GM19025 (cell line): ENCODE data around the gene LAIR2.
"Not testable (repeated sequence)": the region's sequence is repeated elsewhere in the genome, so short reads cannot be mapped to it uniquely, and the experiment has no call there.

Source experiments
- ATAC-seq: cut with Tn5 transposase; IDR thresholded peaks from one replicate; pipeline ENCODE4 v1.9.1; 2021; ENCODE audit warnings: mild to moderate bottlenecking, low read depth, moderate library complexity; ENCODE audit not compliant: unreplicated experiment

Gene LAIR2

DNA sequence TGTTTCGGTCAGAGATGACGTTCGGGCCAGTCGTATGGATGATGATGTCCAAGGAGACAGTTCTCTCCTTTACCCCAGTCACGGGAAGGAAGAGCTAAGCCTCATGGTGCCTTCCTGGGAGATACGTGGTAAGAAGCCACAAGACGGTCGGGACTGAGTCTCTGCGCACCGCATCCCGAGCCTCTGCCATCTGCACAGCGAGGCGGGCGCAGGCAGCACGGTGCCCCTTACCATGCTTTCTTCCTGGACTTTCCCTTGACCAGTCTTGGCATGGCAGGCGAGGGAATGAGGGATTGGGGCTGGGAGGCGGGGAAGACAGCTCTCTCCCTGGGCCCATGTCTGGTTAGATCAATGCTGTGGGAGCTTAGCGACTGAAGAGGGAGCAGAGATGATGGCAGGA lies 10.1 kb upstream of the LAIR2 start:
- no peak for ATAC-seq

DNA sequence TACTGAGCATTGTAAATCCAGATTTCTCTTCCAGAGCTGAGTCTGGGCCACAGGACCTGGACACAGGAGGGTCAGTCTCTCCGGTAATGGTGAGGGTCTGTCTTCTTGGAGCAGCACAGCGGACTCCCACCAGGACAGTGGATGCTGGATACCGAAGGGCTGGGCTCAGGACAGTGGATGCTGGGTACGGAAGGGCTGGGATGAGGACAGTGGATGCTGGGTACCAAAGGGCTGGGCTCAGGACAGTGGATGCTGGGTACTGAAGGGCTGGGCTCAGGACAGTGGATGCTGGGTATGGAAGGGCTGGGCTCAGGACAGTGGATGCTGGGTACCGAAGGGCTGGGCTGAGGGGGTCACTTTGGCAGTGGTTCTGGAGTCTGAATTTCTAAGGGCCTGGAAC lies 9.6 kb upstream of the LAIR2 start:
- ATAC-seq = not testable (repeated sequence)

DNA sequence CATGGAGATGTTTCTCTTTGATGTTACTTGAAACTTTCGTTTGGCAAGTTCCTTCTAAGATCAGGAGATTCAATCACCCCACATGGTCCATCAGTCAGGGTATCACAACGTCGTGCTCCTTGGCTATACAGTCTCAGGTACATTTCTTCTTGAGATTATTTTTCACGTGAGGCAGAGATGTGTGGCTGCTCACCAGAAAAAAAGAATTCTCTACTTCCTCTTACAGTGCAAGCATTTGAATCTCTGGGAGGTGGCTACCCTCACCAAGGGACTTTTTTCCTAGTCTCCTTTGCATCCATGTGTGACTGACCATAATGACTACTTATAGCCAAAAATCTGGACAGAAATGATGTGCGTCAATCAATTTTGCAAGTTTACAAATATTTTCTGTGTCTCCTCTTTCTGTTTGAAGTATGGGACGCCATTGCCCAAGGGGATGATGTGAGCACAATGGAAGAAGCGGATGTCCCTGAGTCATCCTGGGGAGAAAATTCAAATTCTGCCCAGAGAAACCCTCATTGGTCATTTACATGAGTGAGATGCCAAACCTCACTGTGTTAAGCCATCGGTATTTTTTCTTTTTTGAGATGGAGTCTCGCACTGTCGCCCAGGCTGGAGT lies 8.6 kb upstream of the LAIR2 start:
- no peak for ATAC-seq

DNA sequence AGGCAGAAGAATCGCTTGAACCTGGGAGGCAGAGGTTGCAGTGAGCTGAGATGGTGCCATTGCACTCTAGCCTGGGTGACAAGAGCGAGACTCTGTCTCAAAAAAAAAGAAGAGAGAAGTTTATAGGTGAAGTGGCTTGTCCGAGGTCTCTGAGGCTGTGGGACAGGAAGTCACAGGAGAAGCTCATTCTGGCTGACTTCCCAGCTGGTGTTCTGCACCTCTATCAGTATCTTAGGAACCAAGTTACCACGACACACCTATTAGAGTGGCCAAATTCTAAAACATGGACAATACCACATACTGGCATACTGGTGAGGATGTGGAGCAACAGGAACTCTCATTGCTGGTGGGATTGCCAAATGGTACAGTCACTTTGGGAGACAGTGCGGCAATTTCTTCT lies 7.3 kb upstream of the LAIR2 start:
- ATAC-seq = not testable (repeated sequence)

DNA sequence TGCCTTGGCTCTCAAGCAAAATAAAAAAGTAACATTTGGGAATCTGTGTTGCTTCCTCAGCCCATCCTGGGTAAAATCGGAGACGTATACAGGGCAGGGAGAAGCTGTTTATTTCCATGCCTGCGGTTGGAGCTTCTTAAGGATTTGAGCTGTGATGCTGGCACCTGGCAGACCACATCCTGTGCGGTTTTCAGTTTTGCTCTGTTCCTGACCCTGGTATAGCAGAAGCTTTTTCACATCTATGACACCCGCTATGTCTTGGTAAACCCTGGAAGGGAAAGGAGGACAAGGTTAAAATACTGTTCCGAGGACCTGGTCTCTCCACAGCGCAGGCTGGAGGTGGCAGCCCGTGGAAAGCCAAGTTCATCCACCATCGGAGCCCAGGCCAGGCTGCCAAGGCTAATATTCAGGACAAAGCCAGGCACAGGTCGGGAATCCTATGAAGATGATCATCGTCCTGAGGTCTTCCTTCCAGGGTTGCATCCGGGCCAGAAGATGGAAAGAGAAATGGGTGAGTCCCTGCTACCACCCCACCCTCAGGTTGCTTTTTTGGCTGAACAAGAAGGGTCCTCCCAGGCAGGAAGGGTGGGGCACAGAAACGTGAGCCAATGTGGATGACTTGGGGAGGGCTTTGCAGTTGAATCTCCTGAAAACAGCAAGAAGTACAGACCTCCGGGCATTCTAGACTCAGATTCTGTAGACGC lies 4.7 kb upstream of the LAIR2 start:
- ATAC-seq = not testable (repeated sequence)

DNA sequence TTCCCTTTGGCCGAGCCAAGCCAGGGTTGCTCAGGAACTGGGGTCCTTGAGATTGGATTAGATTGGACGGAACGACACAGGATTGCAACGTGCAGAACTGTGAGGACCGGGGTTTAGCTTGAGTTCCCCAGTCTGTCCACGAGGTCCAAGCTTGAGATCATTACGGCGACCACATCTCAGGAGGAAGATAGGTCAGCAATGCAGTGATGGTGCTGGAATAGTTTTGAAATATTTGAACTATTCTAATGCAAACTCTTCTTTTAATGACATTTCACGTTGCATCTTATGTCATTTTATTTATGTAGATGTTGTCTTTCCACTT lies 4.2 kb upstream of the LAIR2 start:
- ATAC-seq = not testable (repeated sequence)

DNA sequence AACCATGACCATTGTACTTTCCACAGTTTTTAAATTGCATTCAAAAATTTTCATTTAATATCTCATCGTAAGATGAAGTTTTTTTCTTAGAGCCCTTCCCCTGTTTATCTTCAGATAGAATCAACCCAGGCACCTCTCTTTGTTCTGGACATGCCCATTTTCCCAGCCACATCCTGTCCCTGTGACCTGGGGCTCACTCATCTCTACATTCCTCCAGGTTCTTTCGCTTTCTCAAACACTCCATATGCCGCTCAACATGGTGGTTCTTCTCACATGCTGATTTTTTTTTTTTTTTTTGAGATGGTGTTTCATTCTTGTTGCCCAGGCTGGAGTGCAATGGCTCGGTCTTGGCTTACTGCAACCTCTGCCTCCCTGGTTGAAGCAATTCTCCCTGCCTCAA lies 2.9 kb downstream of the LAIR2 start:
- ATAC-seq = not testable (repeated sequence)

DNA sequence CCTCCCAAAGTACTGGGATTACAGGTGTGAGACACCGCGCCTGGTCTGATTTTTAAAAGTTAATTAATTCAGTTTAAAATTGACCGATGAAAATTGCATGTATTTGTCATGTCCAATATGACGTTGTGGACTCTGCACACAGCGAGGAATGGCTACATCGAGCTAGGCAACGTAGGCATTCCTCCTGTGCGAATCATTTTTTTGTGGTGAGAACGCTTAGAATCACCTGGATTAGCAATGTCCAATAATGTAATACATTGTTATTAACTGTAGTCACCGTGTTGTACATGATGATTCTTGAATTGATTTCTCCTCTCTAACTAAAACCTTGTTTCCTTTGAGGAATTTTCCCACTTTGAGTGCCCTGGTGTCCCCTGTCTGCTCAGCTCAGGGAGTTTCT lies 3.4 kb downstream of the LAIR2 start:
- ATAC-seq = no peak

DNA sequence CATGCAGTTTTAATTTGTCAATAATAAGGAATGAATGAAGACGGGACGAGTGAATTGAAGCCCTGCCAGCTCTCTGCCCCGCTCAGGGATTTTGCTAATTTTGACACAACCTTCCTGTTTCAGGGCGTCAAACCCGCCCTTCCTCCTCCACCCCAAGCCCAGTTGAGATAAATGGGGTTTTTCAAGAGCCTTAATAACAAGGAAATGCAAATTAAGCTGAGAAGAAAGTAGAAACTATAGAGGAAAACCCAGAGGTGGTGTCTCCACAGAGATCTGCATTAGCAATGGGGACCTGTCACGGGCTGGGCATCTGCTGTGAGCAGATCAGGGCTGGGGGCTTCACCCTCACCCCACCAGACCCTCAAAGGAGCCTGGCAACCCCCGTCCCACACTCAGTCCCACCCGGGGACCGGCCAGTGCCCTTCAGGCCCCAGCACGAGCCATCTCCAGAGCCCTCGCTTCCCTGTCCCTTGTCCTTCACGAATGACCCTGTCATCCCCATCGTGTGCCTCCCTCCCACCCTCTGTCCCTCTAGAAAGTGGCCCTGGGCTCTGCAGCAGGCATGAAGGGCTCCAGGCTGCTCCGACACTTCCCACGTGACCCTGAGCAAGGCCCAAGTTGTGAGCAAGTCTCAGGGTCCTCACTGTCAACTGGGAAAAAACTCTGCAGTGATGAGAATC lies 4.5 kb downstream of the LAIR2 start:
- ATAC-seq = not testable (repeated sequence)

DNA sequence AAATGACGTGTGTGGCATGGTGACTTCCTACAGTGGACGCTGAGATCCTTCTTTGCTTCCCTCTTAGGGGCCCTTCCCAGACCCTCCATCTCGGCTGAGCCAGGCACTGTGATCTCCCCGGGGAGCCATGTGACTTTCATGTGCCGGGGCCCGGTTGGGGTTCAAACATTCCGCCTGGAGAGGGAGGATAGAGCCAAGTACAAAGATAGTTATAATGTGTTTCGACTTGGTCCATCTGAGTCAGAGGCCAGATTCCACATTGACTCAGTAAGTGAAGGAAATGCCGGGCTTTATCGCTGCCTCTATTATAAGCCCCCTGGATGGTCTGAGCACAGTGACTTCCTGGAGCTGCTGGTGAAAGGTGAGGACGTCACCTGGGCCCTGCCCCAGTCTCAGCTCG lies 5.2 kb downstream of the LAIR2 start:
- no peak for ATAC-seq

DNA sequence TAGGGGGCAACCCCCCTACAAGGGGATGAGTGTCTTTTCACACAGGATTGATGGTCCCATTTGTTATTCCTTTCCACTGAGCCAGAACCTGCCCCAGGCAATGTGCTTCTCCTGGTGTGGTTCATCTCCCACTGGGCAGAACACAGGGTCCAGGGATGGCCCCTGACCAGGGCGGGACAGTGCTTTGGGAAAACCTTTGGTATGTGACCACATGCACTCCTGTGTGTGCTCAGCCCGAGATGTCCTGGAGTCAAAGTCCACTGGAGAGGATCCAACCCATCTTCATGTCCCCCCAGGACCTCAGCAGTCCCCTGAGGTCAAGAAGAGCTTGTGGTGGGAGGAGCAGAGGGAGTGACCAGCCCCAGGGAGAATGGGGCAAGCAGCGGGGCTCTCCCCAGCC lies 5.9 kb downstream of the LAIR2 start:
- not testable (repeated sequence) for ATAC-seq

DNA sequence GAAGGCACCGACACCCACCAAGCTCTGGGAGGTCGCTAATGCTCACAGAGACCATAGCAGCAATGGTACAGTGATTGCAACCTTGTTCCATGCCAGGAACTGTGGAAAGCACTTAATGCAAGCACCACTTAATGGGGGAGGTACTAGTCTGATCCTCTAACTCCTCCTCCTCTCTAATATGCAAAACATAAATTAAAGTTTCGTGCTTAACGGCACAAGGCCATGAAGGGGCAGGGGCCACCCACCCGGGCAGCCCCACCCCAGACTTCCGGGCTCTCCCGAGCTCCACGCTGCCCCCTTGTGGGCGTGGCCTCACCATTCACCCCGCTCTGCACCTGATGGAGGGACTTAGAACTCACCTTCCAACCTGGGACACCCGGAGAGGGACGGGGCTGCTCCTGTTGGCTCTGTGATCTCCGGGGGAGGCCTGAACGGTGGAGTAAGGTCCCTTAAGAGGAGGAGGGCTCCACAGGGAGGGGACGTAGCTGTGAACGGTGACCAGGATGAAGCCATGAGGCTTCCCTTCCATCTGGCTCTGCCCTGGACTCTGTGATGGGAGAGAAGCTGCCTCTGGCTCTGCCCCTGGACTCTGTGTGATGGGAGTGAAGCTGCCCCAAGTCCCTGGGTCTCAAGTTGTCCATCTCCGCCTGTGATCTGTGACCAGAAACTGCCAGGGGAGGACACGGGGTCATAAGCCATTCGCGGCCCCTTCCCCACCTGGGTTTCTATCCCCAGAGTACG lies 6.7 kb downstream of the LAIR2 start:
- ATAC-seq = not testable (repeated sequence)

DNA sequence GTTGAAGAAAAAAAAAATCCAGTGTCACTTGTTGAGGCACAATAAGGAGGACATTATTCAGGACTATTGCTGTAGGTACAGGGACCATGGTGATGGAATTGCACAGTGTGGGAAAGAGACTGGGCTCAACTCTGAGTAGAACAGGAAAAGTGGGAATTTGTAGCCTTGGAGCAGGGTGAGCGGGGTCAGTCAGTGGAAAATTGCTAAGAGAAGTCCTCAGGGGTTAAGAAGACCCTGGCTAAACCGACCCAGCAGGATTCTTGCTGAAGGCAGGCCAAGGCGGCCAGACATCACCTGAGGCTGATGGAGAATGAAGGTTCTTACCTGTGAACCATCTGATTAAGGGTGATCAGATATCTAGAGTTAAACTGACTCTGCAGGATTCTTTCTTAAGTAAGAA lies 12.5 kb downstream of the LAIR2 start:
- no peak for ATAC-seq

DNA sequence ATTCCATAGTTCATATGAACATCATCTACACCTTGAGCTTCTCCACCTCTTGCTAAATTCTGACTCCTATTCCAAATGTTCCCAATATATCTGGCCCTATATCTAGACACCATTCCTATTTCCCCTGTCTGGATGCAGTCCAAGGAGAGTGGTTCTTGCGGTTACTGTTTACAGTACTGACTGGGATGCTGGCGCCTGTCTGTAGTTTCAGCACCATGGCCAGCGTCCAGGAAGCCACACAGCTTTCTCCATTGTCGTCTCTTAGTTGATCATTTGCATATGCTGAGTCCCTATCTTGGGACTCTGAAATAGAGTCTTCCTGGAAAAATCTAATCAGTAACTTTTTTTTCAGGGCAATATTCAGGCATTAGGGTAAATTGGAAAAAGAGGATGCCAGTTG lies 14.9 kb downstream of the LAIR2 start:
- no peak for ATAC-seq

DNA sequence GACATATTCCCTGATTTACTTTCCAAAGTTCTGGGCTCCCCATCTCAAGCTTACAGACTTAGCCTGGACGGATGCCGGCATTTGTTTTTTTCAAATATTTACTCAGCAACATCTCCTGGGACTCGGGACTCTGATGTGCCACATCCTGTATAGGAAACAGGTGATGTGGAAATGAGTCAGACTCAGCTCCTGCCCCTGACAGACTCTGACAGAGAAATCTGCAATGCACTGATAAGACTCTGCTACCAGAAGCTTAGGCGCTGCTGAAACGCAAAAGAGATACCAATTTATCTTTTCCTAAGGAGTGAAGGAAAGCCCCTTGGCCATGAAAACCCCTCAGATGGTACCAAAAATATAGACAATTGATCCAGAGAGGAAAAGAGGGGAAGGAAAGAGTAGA lies 16.2 kb downstream of the LAIR2 start:
- no peak for ATAC-seq

DNA sequence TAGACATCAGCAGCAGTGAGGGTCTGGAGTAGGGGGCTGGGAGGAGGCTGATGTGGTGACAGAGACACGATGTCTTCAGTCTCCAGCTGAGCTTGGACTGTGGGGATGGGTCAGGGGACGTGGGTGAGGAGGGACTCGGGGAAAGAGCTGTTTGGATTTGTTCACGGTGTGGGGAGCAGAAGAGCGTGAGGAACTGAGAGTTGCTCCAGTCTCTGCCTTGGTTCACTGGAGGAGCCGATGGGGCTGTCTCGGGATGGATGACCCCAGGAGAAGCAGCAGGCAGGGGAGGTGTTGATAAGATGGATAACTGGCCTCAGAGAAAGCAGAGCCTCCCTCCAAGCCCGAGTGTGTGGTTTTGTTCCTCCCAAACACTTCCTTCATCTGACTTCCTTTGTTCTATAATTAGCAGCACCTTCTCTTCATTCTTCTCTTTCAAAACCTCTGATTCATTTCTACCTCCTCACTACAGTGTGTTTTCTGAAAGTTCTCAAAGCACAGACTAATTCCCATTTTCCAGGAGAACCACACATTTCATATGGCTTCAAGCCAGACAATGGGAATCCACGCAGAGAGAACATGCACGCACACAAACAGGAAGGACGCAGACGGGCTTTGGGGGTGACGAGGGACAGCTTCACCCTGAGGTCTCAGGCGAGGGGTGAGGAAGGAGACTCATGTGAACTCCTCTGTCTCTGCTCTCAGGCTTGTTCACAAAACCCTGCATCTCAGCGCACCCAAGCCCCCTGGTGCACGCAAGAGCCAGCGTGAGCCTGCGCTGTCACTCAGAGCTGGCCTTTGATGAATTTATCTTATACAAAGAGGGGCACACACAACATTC lies 18.6 kb downstream of the LAIR2 start:
- ATAC-seq = no peak

DNA sequence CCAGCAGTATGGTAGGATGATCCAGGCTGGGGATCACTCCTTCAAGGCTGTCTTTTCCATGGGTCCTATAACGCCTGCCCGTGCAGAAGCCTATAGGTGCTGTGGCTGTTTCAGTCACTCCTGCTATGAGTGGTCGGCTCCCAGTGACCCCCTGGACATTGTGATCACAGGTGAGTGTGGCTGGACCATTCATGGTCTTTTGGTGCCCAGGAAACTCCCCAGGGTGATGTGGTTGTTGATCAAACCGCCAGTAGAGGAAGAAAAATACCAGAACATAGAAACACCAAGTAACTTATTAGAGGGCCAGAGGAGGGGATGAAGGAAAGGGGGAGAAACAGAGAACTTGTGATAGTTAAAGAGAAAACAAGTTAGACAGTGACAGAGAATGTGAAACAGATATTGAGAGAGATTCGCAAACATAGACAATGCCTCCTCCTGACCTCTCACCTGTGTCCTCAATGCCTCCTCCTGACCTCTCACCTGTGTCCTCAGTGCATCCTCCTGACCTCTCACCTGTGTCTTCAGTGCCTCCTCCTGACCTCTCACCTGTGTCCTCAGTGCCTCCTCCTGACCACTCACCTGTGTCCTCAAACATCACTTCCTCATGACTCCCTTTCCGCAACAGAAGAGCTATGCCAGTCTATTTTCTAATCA lies 19.4 kb downstream of the LAIR2 start:
- no peak for ATAC-seq

DNA sequence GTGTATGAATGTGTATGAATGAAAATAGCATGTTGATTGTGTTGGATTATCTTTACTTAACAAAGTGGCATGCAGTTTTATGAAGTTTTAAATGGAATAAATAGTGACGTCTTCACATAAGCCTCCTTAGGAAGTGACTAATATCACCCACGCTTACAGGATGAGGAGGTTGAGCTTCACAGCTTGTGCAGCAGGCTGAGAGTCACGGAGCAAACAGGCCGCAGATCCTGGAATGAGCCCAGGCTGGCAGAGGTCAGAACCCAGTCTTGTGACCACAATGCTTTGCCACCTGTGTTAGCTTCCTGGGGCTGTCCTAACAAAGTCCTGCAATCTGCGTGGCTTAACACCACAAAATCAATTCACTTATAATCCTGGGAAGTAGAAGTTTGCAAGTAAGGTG lies 20.8 kb downstream of the LAIR2 start:
- no peak for ATAC-seq

DNA sequence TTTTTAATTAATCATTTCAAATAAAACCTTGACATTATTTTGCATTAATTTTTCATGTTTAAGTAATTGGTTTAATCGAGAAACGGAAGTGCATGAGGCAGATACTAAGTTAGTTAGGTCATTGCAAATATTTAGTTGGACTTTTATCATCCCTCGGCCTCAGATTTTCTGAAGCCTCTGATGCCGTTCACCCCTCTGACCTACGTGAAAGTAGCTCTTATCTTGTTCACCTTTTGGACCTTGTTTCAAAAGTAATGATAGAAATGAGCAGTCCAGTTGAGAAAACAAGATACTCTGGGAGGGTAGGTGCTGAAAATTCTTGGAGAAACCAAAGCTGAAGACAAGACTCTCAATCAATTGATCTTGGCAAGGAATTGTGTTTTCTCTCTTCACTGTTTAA lies 23.0 kb downstream of the LAIR2 start:
- ATAC-seq = no peak

DNA sequence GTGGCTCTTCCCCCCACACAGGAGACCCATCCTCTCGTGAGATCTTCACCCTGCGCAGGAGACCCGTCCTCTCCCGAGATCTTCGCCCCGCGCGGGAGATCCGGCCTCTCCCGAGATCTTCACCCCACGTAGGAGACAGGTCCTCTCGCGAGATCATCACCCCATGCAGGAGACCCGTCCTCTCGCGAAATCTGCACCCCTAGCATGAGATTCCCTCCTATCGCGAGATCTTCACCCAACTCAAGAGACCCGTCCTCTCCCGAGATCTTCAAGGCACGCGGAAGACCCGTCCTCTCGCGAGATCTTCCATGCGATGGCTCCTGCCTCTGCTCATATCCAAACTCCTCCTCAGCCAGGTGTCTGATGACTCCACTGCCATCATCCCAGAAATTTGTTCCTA lies 24.3 kb downstream of the LAIR2 start:
- no peak for ATAC-seq
